ENCODE measurements around the gene SELPLG. TPM values are rescaled to one million over a fixed set of nuclear protein-coding genes. Genes with fewer than 3 reads are reported as not detected.

SELPLG gene, protein sequence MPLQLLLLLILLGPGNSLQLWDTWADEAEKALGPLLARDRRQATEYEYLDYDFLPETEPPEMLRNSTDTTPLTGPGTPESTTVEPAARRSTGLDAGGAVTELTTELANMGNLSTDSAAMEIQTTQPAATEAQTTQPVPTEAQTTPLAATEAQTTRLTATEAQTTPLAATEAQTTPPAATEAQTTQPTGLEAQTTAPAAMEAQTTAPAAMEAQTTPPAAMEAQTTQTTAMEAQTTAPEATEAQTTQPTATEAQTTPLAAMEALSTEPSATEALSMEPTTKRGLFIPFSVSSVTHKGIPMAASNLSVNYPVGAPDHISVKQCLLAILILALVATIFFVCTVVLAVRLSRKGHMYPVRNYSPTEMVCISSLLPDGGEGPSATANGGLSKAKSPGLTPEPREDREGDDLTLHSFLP
- 1 to 10 TPM; 2.4 to 9.4 (median 5.9) TPM for total RNA-seq

DNA sequence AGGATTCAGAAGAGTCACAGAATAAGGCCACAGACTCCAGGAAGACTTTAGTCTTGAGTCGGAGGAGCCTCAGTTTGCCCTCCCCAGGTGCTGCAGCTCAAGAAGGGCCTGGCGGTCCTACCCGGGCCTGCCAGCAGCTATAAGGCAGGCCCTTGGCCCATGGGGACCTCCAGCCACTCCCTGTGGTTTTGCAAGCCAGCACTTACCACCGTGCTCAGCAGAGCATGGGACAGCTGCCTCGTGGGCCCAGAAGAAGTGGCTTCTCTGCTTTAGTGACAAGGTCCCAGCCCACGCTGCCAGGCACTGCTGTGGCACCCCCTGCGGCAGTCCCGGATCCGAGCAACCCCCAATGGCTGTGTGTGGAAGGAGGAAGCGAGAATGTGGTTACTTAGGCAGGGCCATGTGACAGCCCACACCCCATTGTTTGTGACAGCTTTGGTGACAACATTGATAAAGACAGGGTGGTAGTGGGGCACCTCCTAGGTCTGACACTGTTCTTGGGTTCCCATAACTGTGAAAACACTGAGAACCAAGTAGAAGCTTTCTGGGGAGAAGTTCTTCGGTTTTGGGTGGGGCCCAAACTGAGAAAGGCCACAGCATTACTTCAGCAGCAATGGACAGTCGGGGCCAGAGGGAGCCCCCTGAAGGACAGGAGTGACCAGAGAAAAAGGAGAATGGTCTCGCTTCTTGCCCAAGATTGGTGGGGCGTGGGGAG is at the start of gene SELPLG:
Gene SELPLG (minus strand): TSS at position 361 of the 715 bp plus-strand sequence. CDS start 9,587 bp downstream, outside the sequence.
- peak in 2 of 3 donors; percentile 96 to 97 for DNase-seq
- no peaks in the 10 kb centered on the region for H3K27me3 ChIP-seq
- H3K27ac ChIP-seq, result peak within 1 kb of the TSS; percentile 73 to 94 (median 83)
- peaks cover 0 to 44% (median 25%) of the 10 kb centered on the region in 4 donors for H3K4me1 ChIP-seq
- H3K4me3 ChIP-seq, result peak within 1 kb of the TSS; percentile 36 to 49 (median 40)
- H3K9me3 ChIP-seq, result no peaks in the 10 kb centered on the region
- TF ChIP-seq, protein P1, sequence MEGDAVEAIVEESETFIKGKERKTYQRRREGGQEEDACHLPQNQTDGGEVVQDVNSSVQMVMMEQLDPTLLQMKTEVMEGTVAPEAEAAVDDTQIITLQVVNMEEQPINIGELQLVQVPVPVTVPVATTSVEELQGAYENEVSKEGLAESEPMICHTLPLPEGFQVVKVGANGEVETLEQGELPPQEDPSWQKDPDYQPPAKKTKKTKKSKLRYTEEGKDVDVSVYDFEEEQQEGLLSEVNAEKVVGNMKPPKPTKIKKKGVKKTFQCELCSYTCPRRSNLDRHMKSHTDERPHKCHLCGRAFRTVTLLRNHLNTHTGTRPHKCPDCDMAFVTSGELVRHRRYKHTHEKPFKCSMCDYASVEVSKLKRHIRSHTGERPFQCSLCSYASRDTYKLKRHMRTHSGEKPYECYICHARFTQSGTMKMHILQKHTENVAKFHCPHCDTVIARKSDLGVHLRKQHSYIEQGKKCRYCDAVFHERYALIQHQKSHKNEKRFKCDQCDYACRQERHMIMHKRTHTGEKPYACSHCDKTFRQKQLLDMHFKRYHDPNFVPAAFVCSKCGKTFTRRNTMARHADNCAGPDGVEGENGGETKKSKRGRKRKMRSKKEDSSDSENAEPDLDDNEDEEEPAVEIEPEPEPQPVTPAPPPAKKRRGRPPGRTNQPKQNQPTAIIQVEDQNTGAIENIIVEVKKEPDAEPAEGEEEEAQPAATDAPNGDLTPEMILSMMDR (IDR thresholded peaks at IDR 0.05), result peak in 3 of 6 experiments; percentile 11 to 36 (median 12)
- TF ChIP-seq POLR2A (IDR thresholded peaks at IDR 0.05), result peak; percentile 29 to 56
- H3K36me3 ChIP-seq, result no peaks in the 10 kb centered on the region

DNA sequence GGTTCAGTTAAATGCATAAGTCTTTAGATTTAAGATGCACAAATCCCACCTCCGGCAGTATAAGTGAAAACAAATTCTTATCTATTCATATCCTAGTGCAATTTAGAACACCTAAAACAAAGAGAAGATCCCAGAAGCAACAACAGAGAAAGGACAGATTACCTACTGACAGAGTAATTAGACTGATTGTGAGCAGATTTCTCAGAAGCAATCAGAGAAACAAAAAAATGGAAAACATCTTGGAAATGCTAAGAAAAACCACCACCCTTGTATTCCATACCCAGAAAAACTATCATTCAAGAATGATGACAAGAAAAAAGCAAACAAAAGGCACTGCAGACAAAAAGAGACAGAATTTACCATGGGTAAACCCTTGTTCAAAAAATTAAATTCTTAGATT is 47.6 kb upstream of the SELPLG start:
- Histone ChIP-seq H3K36me3 (peaks cover 0 to 19% (median 0%) of the 10 kb centered on the region in 3 donors), H3K27ac (no peak overlapping the region), H3K9me3 (no peaks in the 10 kb centered on the region), H3K27me3 (no peaks in the 10 kb centered on the region), H3K4me1 (peaks cover 0 to 8% (median 0%) of the 10 kb centered on the region in 4 donors), H3K4me3 (no peak overlapping the region)
- no peak for DNase-seq
- no peak for TF ChIP-seq POLR2A (IDR thresholded peaks at IDR 0.05)
- TF ChIP-seq, protein P1 (IDR thresholded peaks at IDR 0.05), result no peak

DNA sequence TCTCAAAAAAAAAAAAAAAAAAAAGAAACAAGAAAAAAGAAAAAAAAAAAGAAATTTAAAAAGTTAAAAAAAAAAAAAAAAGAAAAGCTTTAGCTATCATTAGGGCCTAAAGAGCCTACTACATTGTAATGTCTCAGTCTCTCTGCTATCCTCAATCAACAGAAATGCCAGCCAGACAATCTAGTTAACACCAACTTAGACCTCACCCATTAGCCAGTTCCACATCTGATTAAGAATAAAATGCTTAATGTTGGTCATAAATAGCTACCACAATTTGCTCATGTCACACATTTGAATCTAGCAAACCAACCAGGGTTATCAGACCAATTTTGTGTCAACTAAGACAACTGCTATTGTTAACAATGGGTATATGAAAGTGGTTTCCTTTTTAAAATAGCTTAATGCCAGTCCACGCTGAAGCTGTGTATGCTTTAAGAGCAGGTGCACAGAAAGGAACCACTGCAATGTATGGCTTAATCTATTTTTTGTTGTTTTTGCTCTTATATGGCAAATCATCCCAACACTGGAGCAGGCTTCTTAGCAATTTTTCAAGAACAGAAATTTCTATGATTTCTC is 45.5 kb upstream of the SELPLG start:
- no peak overlapping the region for H3K4me3 ChIP-seq
- no peak overlapping the region for H3K27ac ChIP-seq
- TF ChIP-seq, protein P1 (IDR thresholded peaks at IDR 0.05), result no peak
- no peak for TF ChIP-seq POLR2A (IDR thresholded peaks at IDR 0.05)
- no peaks in the 10 kb centered on the region for H3K27me3 ChIP-seq
- no peaks in the 10 kb centered on the region for H3K4me1 ChIP-seq
- peaks cover 0 to 29% (median 0%) of the 10 kb centered on the region in 3 donors for H3K36me3 ChIP-seq
- no peak for DNase-seq
- H3K9me3 ChIP-seq, result no peaks in the 10 kb centered on the region

DNA sequence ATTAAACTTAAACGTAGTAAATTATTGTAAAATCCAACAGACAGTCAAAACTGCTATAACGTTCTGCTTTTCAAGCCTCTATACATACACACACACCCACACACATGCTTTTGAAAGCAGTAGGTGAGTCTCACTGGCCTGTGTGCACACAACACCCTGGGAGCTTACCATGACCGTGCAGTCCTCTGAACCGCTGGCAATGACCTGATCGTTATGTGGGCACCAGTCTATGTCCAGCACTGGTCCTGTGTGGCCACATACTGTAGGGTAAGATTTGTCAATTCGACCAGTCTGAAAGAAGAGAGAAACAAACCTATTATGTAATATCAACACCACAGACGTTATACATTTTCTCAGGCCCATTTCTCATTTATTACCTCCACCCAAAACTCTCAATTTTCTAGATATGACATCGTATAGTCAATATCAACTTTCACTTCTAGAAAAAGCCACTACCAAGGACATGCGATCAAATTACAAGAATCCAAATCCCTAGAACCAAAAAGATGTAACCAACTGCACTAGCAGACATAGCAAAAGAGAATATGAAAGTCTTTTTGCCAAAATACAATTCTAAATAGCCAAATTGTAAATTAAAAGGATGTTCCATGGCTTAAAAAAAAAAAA is 44.5 kb upstream of the SELPLG start:
- Histone ChIP-seq H3K9me3 (no peaks in the 10 kb centered on the region), H3K4me1 (no peaks in the 10 kb centered on the region), H3K36me3 (peaks cover 0 to 33% (median 0%) of the 10 kb centered on the region in 3 donors), H3K4me3 (no peak overlapping the region), H3K27me3 (no peaks in the 10 kb centered on the region), H3K27ac (no peak overlapping the region)
- DNase-seq, result no peak
- TF ChIP-seq, protein P1 (IDR thresholded peaks at IDR 0.05), result no peak
- TF ChIP-seq POLR2A (IDR thresholded peaks at IDR 0.05), result no peak

DNA sequence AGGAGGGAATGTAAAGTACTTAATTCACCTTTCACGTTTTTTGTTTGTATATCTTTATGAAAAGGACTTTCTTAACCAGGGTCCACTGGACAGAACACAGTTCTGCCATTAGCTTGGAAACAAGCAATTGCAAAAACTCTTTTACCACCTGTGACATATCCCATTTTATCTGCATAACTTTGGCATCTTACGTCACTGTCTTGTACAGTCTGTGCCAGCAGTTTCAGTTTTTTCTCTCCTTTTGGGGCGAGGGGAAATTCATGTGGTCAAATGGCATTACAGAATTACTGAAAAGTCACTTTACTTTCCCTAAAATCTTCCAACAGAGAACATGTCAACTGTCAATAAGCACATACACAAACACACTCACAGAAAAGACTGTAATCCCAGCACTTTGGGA is 43.7 kb upstream of the SELPLG start:
- Histone ChIP-seq H3K9me3 (no peaks in the 10 kb centered on the region), H3K4me3 (no peak overlapping the region), H3K4me1 (no peaks in the 10 kb centered on the region), H3K27ac (peak overlapping the region in 1 of 4 donors; percentile 46), H3K27me3 (no peaks in the 10 kb centered on the region), H3K36me3 (peaks cover 0 to 33% (median 0%) of the 10 kb centered on the region in 3 donors)
- no peak for DNase-seq
- TF ChIP-seq, protein P1 (IDR thresholded peaks at IDR 0.05), result no peak
- no peak for TF ChIP-seq POLR2A (IDR thresholded peaks at IDR 0.05)

Data from Peyer's patch (tissue), 4 donors.